ENCODE measurements around the gene SLC35A1.

The SLC35A1 gene

DNA sequence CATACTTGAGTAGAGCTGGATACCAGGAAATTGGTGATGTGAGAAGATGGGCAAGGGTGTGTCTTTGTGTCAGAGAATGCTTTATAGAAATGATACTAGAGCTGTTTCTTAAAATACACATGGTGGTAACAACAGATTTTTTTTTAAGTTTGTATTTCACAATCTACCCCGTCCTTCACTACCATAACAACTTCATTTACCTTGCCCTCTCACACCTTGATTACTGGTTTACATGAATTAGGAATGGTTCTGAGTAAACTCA is 71.6 kb downstream of the SLC35A1 start:
- Histone ChIP-seq H3K9me3 (ENCODE audit: control insufficient read depth, low read length) (peaks cover 2% of the 10 kb centered on the region), H3K4me1 (ENCODE audit: control insufficient read depth, insufficient read depth, low read length) (no peaks in the 10 kb centered on the region), H3K4me3 (ENCODE audit: insufficient read depth, low read depth, low read length) (no peak overlapping the region), H3K36me3 (ENCODE audit: control insufficient read depth, insufficient read depth, low read length) (peaks cover 28% of the 10 kb centered on the region), H3K27ac (ENCODE audit: insufficient read depth, low read depth, low read length, poor library complexity, severe bottlenecking) (no peak overlapping the region), H3K27me3 (ENCODE audit: control insufficient read depth, insufficient read depth, low read length, poor library complexity, severe bottlenecking) (no peaks in the 10 kb centered on the region)
- WGBS, 2 experiments, result no CpG with 5 or more reads among the region's 1 CpG

DNA sequence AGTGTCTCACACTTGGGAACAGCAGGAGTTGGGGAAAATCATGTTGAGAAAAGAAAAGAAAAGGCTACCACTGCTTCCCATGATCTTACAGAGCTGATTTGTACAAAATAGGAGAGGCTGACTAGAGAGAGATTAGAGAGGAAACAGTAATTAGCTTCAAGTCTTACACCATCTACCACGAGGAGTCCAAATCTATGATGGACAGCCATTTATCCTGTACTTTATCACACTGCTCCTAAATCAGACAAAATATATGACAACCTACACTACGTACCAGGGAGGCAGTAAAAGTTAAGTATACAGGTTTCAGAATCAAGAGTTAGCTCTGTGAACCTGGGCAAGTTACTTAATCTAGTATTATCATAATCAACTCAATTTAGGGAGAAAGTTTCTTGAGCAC is 79.0 kb downstream of the SLC35A1 start:
- Histone ChIP-seq H3K9me3 (ENCODE audit: control insufficient read depth, low read length) (no peaks in the 10 kb centered on the region), H3K27ac (ENCODE audit: insufficient read depth, low read depth, low read length, poor library complexity, severe bottlenecking) (no peak overlapping the region), H3K4me1 (ENCODE audit: control insufficient read depth, insufficient read depth, low read length) (no peaks in the 10 kb centered on the region), H3K27me3 (ENCODE audit: control insufficient read depth, insufficient read depth, low read length, poor library complexity, severe bottlenecking) (no peaks in the 10 kb centered on the region), H3K4me3 (ENCODE audit: insufficient read depth, low read depth, low read length) (no peak overlapping the region), H3K36me3 (ENCODE audit: control insufficient read depth, insufficient read depth, low read length) (no peaks in the 10 kb centered on the region)
- 89 to 100% methylated on average over 1 to 2 of the region's 2 CpGs for WGBS, 2 experiments

DNA sequence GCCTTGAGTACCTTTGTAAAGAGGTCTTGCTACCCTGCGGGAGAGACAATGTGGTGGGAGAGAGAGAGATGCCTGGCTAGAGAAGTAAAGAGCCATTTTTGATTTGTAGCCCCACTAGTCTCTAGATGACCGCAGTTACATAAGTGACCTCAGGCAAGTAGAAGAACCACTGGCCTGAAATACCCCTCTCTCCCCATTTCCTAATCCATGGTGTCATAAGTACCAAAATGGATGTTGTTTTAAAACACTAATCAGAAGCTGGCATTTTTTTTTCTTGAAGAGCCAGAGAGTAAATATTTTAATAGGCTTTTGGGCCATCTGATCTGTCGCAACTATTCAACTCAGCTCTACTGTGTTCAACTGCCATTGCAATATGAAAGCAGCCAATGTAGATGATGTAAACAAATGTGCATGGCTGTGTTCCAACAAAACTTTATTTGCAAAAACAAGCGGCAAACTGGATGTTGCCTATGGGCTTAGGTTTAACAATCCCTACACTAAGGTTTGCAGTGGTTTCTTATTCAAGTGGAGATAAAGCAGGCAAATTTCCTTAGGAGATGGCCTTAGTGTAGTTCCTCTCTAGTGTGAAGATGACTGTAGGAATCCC is 80.5 kb downstream of the SLC35A1 start:
- WGBS, 2 experiments, result 87 to 94% methylated on average over 4 of the region's 4 CpGs
- Histone ChIP-seq H3K27me3 (ENCODE audit: control insufficient read depth, insufficient read depth, low read length, poor library complexity, severe bottlenecking) (no peaks in the 10 kb centered on the region), H3K4me1 (ENCODE audit: control insufficient read depth, insufficient read depth, low read length) (no peaks in the 10 kb centered on the region), H3K9me3 (ENCODE audit: control insufficient read depth, low read length) (no peaks in the 10 kb centered on the region), H3K4me3 (ENCODE audit: insufficient read depth, low read depth, low read length) (no peak overlapping the region), H3K27ac (ENCODE audit: insufficient read depth, low read depth, low read length, poor library complexity, severe bottlenecking) (no peak overlapping the region), H3K36me3 (ENCODE audit: control insufficient read depth, insufficient read depth, low read length) (no peaks in the 10 kb centered on the region)

DNA sequence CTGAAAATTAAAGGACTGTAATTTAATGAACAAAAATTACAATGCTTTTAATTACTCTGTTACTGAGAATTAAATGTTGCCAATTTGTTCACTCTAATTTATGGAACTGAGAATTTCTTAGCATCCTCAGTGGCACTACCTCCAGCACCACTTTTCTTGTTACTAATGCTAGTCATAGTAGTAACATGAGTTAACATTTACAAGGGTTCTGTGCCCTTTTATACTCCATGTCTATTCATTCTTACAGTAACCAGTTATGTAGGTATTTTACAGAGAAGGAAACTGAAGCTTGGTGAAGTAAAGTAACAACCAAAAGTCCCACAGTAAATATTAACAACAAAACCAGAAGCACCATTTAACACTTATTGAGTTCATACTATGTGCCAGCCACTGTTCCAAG is 82.7 kb downstream of the SLC35A1 start:
- H3K9me3 ChIP-seq (ENCODE audit: control insufficient read depth, low read length), result no peaks in the 10 kb centered on the region
- peaks cover 3% of the 10 kb centered on the region for H3K36me3 ChIP-seq (ENCODE audit: control insufficient read depth, insufficient read depth, low read length)

DNA sequence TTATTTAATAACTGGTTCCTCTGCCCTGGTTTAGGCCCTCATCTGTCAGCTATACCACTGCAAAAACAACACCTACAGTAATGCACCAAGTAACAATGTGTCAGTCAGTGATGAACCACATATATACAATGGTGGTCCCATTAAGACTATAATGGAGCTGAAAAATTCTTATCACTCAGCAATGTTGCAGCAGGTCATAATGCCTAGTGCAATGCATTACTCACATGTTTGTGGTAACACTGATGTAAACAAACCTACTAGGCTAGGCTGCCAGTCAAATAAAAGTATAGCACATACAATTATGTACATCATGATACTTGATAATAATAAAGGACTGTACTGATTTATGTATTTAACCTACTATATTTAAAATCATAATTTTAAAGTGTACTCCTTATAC is 85.7 kb downstream of the SLC35A1 start:
- Histone ChIP-seq H3K27ac (ENCODE audit: insufficient read depth, low read depth, low read length, poor library complexity, severe bottlenecking) (no peak overlapping the region), H3K36me3 (ENCODE audit: control insufficient read depth, insufficient read depth, low read length) (peaks cover 9% of the 10 kb centered on the region), H3K9me3 (ENCODE audit: control insufficient read depth, low read length) (no peaks in the 10 kb centered on the region), H3K4me3 (ENCODE audit: insufficient read depth, low read depth, low read length) (no peak overlapping the region), H3K27me3 (ENCODE audit: control insufficient read depth, insufficient read depth, low read length, poor library complexity, severe bottlenecking) (no peaks in the 10 kb centered on the region), H3K4me1 (ENCODE audit: control insufficient read depth, insufficient read depth, low read length) (no peaks in the 10 kb centered on the region)

More for the DNA sequence above, 82.7 kb downstream of the SLC35A1 start:
- no peaks in the 10 kb centered on the region for H3K4me1 ChIP-seq (ENCODE audit: control insufficient read depth, insufficient read depth, low read length)
- no peak overlapping the region for H3K27ac ChIP-seq (ENCODE audit: insufficient read depth, low read depth, low read length, poor library complexity, severe bottlenecking)
- no peaks in the 10 kb centered on the region for H3K27me3 ChIP-seq (ENCODE audit: control insufficient read depth, insufficient read depth, low read length, poor library complexity, severe bottlenecking)
- no peak overlapping the region for H3K4me3 ChIP-seq (ENCODE audit: insufficient read depth, low read depth, low read length)

DNA sequence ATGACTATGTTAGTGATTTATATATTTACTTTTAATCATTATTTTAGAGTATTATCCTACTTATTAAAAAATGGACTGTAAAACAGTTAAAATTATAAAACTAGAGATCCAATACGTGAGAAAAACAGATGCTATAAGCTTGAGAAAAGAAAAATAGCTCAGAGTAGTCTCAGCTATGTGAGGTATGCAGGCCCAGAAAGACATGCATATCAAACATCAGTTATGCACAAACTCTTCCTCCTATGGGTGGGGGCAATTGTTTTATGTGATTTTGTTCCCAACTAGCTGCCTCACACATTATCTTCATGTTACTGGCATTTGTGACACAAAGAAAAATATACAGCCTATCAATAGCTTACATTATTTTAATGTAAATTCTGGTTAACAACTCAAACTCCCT is 88.2 kb downstream of the SLC35A1 start:
- peaks cover 9% of the 10 kb centered on the region for H3K36me3 ChIP-seq (ENCODE audit: control insufficient read depth, insufficient read depth, low read length)
- no peaks in the 10 kb centered on the region for H3K27me3 ChIP-seq (ENCODE audit: control insufficient read depth, insufficient read depth, low read length, poor library complexity, severe bottlenecking)
- no peak overlapping the region for H3K27ac ChIP-seq (ENCODE audit: insufficient read depth, low read depth, low read length, poor library complexity, severe bottlenecking)
- no peaks in the 10 kb centered on the region for H3K9me3 ChIP-seq (ENCODE audit: control insufficient read depth, low read length)
- no peak overlapping the region for H3K4me3 ChIP-seq (ENCODE audit: insufficient read depth, low read depth, low read length)
- no peaks in the 10 kb centered on the region for H3K4me1 ChIP-seq (ENCODE audit: control insufficient read depth, insufficient read depth, low read length)
- 94% methylated on average over 1 of the region's 1 CpG; no CpG with 5 or more reads in 1 of the 2 experiments for WGBS, 2 experiments

Measured in ectodermal cell (in vitro differentiated cells).